ENCODE data around the gene HK1.
"Not testable (repeated sequence)": the region's sequence is repeated elsewhere in the genome, so short reads cannot be mapped to it uniquely, and the experiment has no call there.

HK1 gene

DNA sequence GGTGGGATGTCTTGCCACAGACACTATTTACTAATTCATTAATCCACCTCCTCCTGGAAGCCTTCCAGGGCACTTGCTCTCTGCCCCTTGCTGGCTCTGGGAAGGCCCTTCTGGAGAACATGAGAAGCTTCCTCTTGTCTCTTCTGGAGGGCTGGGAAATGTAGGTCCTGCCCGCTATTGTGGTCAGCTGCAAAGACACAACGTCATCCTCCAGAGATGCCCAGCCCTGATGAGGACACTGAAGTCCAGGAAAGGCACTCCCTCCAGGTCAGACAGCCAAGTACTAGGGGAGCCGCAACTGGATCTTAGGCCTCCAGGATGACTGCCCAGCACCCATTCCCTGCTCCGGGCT, 148.1 kb downstream of the HK1 start:
- H3K4me3 ChIP-seq, result no peak overlapping the region
- H3K27ac ChIP-seq, result peak overlapping the region in 6 of 21 experiments; percentile 12 to 72 (median 58)

DNA sequence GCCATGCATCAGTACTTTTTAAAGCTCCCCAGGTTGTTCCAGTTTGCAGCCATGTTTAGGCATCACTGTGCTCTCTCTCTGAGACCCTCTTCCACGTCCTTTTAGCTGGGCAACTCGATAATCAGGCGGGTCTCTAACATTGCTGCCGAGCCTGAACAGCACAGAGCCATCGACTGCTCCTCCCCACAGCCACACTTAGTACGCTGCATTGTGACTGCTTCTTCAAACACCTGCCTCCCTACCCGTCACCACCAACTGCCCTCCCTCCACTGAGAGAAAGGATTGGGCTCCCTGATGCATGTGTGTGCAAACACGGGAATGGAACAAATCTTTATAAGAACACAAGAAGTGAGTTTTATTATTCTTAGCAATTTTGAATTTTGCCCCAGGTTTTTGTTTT, 149.9 kb downstream of the HK1 start:
- H3K27ac ChIP-seq, result no peak overlapping the region

GRCh38 chr10:69434169-69434568, 155.9 kb downstream of the HK1 start:
- H3K27ac ChIP-seq, result no peak overlapping the region
- H3K4me3 ChIP-seq, result no peak overlapping the region

More for the DNA sequence above, 149.9 kb downstream of the HK1 start:
- H3K4me3 ChIP-seq, result no peak overlapping the region

DNA sequence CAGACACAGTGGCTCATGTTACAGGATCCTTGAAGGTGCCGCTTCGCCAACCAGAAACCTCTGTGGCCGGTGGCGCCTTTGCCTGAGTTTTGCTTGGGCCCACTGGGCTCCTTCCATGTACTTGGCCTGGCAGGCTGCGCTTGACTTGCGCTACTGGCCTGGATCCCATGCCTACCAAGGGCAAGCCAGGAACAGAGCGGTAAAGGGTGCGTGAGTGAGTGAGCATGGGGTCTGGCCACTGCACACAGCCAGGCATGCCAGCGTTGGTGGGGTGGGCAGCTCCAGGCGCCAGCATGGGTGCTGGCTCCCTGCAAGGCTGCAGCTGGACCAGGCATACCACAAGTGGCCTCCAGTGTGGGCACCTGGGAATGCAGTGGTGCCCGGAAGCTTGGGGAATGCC, 156.6 kb downstream of the HK1 start:
- H3K27ac ChIP-seq, result no peak overlapping the region
- no peak overlapping the region for H3K4me3 ChIP-seq

GRCh38 chr10:69435966-69436520, 157.7 kb downstream of the HK1 start:
- H3K27ac ChIP-seq, result no peak overlapping the region

DNA sequence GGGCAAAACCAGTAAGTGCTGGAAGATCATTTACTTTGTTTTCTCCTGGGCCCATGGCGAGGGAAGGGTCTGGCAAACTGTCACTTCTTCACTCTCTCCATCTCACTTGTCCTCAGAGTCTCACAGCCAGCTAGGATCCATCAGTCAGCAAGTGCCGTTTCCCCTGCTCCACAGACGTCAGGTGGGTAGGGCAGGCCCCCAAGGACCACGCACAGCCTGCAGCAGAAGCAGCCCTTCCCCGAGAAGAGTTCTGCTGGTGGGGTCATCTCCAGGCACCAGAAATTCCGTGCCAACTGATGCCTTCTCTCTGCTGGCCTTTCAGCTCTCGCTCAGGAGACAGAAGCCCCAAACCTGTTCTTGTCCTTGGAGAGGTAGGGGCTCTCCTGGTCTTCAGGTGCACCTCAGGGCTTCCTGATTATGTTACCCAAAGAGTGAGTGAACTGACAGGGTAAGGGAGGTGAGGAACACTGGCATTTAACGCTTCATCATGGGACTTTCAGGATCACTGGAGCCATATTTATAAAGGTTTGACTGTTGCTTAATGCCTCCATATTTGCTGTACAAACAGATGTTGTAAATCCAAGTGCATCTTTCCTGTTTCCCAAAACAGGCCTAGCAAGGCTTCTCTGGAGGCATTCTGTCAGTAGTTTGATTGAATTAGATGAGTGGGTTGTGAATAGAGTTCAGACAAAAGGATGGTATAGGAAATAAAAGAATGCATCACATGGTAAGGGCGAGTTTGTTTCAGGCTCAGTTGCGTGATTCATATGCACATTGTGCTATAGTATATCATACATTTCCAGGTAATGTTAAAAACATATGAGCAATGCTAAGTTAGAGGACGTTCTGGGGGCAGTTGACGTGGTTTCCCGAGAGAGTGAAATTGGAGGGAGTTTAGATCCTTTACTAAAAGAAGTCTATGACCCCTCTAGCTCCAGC, 159.3 kb downstream of the HK1 start:
- H3K27ac ChIP-seq, result peak overlapping the region in 7 of 21 experiments; percentile 12 to 69 (median 30)
- no peak overlapping the region for H3K4me3 ChIP-seq

More at GRCh38 chr10:69435966-69436520, 157.7 kb downstream of the HK1 start:
- H3K4me3 ChIP-seq, result no peak overlapping the region

DNA sequence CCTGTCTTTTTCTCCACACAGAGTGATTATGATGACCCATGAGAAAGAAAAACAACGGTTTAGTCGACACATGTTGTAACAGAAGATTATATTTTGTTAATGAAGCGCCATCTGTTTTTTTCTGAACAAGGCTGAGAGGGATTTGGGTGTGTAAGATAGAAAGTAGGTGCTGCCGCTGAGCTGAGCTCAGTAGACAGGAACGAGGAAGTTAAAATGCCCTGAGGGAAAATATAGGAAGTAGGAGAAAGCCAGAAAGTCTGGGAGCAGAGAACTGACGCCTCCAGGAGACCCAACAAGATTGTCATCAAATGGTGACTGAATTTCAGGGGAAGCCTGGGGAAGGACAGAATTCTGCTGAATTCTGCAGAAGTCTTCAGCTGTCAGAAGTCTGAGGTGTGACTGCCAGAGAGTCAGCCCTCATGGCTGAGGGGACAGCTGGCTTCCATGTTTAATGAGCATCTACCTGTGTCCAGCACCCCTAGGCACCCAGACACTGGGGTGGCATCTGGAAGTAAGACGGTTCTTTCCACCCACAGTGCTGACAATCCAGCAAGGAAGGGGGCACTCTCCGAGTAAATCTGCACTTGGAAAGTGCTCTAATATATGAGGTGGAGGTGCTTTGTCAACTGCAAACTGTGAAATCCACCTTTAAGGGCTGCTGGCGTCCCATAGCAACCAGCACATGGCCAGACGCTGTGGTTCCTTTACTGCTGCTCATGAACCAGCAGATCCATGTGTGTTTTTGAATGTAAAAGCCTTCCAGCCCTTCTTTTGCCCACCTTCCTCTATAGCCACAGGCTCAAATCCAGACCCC, 160.4 kb downstream of the HK1 start:
- peak overlapping the region in 13 of 21 experiments; percentile 1 to 69 (median 35) for H3K27ac ChIP-seq

GRCh38 chr10:69439350-69439739, 161.0 kb downstream of the HK1 start:
- peak overlapping the region in 5 of 21 experiments; percentile 30 to 58 (median 37) for H3K27ac ChIP-seq
- no peak overlapping the region for H3K4me3 ChIP-seq

More for the DNA sequence above, 160.4 kb downstream of the HK1 start:
- H3K4me3 ChIP-seq, result no peak overlapping the region

- Histone ChIP-seq H3K27ac (no peak overlapping the region), H3K4me3 (no peak overlapping the region)
Observed at GRCh38 chr10:69439813-69440506, 161.7 kb downstream of the HK1 start.

- Histone ChIP-seq H3K27ac (no peak overlapping the region), H3K4me3 (no peak overlapping the region)
Observed at GRCh38 chr10:69443354-69443753, 165.1 kb downstream of the HK1 start.

GRCh38 chr10:69445041-69445440, 166.7 kb downstream of the HK1 start:
- Histone ChIP-seq H3K4me3 (no peak overlapping the region), H3K27ac (no peak overlapping the region)

DNA sequence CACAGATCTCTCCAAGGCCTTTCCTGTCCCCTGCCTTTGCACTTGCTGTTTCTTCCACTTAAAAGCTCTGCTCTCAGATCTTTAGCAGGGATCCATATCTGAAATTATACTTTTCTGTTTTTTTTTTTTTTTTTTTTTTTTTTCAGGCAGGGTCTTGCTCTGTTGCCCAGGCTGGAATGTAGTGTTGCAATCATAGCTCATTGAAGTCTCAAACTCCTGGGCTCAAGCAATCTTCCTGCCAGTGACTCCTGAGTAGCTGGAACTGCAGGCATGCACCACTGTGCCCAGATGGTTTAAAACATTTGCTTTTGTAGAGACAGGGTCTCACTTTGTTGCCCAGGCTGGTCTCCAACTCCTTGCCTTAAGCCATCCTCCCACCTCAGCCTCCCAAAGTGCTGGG, 167.9 kb downstream of the HK1 start:
- no peak overlapping the region for H3K4me3 ChIP-seq
- no peak overlapping the region for H3K27ac ChIP-seq

GRCh38 chr10:69446650-69447151, 168.4 kb downstream of the HK1 start:
- Histone ChIP-seq H3K4me3 (no peak overlapping the region), H3K27ac (no peak overlapping the region)

- Histone ChIP-seq H3K4me3 (no peak overlapping the region), H3K27ac (peak overlapping the region in 9 of 21 experiments; percentile 2 to 50 (median 23))
Observed at GRCh38 chr10:69449841-69450240, 171.5 kb downstream of the HK1 start.

GRCh38 chr10:69450395-69450794, 172.1 kb downstream of the HK1 start:
- H3K27ac ChIP-seq, result peak overlapping the region in 7 of 21 experiments; percentile 4 to 48 (median 23)
- not testable (repeated sequence) for H3K4me3 ChIP-seq

DNA sequence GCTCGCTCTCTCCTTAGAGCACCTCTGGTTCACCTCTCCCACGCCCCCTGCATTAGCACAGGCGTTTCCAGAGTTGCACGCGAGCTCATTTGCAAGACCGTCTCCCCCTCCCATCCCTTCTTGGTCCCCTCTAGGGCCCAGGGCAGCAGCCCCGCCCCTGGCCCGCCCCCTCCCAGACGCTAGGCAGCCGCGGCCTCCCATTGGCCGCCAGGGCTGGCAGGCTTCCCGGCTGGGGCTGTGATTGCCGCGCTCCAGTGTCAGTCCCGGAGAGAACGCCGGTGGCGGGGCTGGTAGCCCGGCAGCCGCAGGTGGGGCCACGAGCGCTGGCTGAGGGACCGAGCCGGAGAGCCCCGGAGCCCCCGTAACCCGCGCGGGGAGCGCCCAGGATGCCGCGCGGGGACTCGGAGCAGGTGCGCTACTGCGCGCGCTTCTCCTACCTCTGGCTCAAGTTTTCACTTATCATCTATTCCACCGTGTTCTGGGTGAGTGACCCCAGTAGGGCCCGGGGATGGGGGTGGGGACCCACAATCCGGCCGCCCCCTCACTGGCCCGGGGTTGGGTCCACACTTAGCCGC, 173.0 kb downstream of the HK1 start, which contains the start of gene TSPAN15:
TSPAN15 (plus strand) TSS at position 257 of the 575 bp plus-strand sequence; CDS start at position 387, 130 bp downstream.
- H3K27ac ChIP-seq, result peak within 1 kb of the TSS in 15 of 21 experiments; percentile 2 to 78 (median 50)
- peak within 1 kb of the TSS; percentile 41 to 75 (median 55) for H3K4me3 ChIP-seq
